Stimulated activated CD8-positive, alpha-beta memory T cell treated with anti-CD3 and anti-CD28 coated beads, Interleukin-15, amount 100 ng/mL, for 1 hour (primary cell): ENCODE results near the gene PCDH10.
"Not testable (repeated sequence)": the region's sequence is repeated elsewhere in the genome, so short reads cannot be mapped to it uniquely, and the experiment has no call there.

Source experiments
- DNase-seq: peaks from one replicate; pipeline ENCODE4 v3.0.0-alpha.2; 2020; ENCODE audit warnings: low read depth

PCDH10 gene

GRCh38 chr4:133150486-133151340 is 1.6 kb downstream of the PCDH10 start:
- no peak for DNase-seq

- no peak for DNase-seq
These were observed 2.2 kb downstream of the PCDH10 start for GRCh38 chr4:133151341-133151690.

GRCh38 chr4:133151691-133152329 is 2.7 kb downstream of the PCDH10 start:
- no peak for DNase-seq

DNA sequence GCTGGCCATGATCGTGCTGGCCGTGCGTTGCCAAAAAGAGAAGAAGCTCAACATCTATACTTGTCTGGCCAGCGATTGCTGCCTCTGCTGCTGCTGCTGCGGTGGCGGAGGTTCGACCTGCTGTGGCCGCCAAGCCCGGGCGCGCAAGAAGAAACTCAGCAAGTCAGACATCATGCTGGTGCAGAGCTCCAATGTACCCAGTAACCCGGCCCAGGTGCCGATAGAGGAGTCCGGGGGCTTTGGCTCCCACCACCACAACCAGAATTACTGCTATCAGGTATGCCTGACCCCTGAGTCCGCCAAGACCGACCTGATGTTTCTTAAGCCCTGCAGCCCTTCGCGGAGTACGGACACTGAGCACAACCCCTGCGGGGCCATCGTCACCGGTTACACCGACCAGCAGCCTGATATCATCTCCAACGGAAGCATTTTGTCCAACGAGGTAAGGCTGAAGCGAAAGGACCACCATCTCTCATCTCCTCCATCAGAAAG is 3.3 kb downstream of the PCDH10 start:
- no peak for DNase-seq

- no peak for DNase-seq
These were observed 3.9 kb downstream of the PCDH10 start for GRCh38 chr4:133152831-133153481.

DNA sequence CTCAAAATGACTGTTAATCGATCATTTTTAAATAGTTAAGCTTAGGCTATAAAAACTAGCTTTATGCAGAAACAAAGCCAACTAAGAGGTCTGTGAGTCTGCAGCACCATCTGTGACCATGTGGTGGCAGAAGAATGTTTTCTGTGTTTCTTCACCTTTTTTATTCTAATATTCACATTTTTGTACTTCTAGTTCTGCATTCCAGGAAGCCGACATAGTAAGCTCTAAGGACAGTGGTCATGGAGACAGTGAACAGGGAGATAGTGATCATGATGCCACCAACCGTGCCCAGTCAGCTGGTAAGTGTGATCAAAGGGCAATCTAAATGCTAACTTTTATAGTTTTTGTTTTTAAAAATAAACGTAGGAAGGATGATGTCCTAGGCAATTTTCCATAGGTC is 5.6 kb downstream of the PCDH10 start:
- DNase-seq: no peak

GRCh38 chr4:133156096-133156495 is 7.0 kb downstream of the PCDH10 start:
- DNase-seq: no peak

DNA sequence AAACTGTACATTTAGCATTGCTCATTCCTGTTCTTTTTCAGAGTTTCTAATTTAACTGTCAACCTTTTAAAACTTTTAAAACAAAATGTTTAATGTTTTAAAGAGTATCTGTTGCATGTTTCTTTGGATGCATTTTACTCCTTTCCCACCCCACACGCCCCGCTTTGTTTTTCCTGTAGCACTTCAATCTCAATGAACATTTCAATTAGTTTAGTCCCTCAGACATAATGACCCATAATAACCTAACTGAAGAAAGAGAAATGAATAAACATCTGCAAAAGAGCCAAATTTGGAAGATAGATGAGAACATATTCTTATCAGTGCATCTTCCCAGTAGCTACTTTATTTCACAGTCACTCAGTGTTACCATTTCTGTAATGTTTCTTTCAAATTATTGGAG is 7.5 kb downstream of the PCDH10 start:
- no peak for DNase-seq

DNA sequence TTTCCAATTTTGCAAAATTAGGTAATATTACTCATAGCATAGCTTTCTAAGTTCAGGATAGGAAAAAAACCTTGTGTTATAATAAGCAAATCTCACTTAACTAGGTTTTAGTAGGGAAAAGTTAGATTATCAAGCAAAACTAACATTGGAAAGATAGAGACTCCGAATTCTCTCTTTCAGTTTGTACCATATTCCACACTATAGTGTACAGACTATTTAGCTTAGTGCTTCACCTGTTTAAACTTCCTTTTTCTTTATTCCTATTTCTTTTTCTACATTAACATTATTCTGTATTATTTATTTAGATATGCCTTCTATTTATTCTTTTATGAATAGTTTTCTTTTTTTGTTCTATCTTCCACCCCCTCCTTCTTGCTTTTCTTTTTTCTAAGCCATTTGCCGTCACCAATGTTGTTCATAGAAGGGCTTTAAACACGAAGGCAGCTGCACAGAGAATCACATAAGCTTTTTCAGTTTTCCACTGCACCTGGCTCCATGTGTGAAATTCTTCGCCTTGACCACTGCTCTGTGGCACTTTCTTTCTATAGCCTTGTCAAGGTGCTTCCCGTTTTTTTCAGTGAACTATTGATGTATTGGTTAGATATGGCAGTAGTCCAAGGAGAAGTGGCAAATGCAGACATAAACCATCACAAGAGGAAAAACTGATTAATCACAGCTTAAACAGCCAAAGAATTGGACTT is 8.5 kb downstream of the PCDH10 start:
- DNase-seq: no peak

GRCh38 chr4:133160853-133161252 is 11.8 kb downstream of the PCDH10 start:
- DNase-seq: no peak

GRCh38 chr4:133161570-133162295 is 12.6 kb downstream of the PCDH10 start:
- no peak for DNase-seq

DNA sequence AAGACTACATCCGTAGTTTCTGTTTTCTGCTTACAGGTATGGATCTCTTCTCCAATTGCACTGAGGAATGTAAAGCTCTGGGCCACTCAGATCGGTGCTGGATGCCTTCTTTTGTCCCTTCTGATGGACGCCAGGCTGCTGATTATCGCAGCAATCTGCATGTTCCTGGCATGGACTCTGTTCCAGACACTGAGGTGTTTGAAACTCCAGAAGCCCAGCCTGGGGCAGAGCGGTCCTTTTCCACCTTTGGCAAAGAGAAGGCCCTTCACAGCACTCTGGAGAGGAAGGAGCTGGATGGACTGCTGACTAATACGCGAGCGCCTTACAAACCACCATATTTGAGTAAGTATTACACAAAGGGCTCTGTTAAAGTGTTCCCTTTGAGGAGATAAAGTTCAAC is 13.8 kb downstream of the PCDH10 start:
- no peak for DNase-seq

DNA sequence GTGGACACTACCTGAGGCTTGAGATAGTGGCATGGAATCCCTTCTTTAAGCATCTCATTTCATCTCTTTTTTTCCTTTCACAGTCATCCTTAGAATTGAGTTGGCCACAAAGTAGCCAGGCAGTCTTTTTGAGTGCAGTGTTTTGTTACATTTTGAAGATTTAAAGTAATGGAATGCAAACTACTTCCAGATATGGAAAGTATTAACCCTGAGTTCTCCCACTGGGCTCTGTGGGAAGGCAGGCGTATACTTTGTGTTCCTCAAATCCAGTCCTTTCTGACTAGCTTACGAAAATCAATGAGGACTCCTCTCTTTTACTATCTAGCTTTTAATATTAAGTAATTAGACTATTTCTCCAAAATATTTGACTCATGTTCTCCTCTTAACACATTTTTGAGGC is 29.9 kb downstream of the PCDH10 start:
- no peak for DNase-seq

DNA sequence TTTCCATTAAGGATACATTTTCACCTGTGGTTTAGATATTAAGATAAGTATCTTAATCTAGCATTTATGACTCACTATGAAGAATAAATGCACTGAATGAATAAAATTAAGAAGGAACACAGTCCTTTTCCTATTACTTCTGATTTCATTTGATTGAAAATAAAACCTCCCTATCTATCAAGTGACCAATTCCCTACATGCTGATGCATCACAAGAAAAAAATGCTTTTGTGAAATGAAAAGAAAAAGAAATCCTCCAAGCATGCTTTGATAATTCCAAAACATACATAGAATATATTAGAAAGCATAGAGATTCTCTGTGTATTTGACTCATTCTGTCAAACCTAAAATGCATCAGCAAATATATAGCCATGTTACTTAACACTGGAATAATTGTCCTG is 37.1 kb downstream of the PCDH10 start:
- DNase-seq: no peak

DNA sequence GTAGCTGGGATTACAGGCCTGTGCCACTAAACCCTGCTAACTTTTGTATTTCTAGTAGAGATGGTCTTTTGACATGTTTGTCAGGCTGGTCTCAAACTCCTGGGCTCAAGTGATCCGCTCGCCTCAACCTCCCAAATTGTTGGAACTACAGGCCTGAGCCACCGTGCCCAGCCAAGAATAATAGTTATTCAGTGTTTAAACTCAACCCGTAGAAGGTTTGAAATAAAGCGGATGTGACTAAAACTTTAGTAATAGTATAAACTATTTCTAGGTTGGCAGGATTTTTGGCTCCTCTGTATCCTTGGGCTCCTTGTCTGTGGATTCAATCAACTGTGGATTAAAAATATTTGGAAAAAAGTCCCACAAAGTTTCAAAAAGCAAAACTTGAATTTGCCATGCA is 37.8 kb downstream of the PCDH10 start:
- no peak for DNase-seq

DNA sequence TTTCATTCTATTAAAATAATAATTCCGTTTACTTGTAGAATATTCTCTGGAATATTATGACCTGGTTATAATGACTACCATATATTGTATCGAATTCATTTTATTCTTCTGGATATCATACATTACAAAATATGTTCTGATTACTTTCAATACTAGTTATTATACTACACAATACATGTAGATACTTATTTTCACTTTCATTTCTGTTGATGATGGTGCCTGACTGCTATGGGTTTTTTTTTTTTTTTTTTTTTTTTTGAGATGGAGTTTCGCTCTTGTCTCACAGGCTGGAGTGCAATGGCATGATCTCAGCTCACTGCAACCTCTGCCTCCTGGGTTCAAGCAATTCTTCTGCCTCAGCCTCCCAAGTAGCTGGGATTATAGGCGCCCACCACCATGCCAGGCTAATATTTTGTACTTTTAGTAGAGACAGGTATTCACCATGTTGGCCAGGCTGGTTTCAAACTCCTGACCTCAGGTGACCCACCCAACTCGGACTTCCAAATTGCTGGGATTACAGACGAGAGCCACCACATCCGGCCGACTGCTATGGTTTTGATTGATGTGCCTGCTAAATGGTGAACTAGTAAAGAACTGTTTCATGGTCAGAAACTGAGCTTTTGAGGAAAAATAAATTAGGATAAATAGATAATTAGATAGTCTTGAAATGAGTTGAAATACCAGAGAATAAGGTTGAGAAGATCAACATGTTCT is 39.5 kb downstream of the PCDH10 start:
- DNase-seq: no peak

- no peak for DNase-seq
These were observed 40.0 kb downstream of the PCDH10 start for GRCh38 chr4:133189147-133189517.

DNA sequence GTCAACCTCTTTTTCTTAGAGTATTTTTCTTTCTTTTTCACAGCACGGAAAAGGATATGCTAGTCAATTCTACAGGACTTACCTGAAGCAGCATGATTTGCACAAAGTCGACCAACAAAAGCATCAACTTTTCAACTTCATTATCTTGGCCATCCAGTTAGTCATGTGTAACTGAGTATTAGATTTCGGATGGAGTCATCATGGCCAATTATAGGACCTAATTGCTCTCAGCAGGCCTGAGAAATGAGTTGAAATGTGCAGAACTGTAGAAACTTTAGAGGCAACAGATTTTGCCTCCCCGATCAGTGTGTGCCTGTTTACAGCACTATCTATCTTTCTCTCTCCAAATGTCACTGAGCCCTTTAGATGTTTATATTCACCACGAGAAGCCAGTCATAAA is 41.0 kb downstream of the PCDH10 start:
- no peak for DNase-seq

DNA sequence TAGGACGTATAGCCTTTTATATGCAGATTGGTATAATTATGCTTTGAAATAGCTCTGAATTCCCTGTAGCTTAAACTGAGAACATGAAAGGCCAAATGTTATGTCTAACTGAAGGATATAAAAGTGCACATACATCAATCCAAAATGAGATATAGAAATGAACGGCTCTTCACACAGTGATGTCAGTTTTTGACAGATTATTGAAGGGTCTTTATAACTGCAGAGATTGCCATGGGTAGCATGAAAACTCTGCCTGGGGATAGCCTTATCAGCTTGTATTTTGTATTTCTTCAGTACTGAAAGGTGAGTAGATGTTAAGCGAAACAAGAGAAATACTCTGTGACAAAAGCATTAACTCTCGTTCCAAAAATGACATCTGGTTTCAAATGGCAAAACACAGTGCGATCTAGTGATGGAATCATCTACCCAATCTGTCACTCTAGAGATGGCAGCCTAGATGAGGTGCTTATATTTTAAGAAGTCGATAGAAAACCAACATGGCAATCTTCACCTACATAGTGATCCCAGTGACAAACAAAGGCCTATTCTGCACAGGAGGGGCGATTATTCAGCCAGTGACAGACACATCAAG is 59.7 kb downstream of the PCDH10 start:
- no peak for DNase-seq

- DNase-seq: no peak
These were observed 84.8 kb downstream of the PCDH10 start for GRCh38 chr4:133233922-133234321.

GRCh38 chr4:133240451-133240850 is 91.4 kb downstream of the PCDH10 start:
- DNase-seq: not testable (repeated sequence)
